ENCODE results near the gene WDR62. TPM values are rescaled to one million over a fixed set of nuclear protein-coding genes. Genes with fewer than 3 reads are reported as not detected.
"Not testable (repeated sequence)": the region's sequence is repeated elsewhere in the genome, so short reads cannot be mapped to it uniquely, and the experiment has no call there.

Gene WDR62
- total RNA-seq, 1 donor from 2014 or later, result 28.3 TPM

GRCh38 chr19:36120092-36120983 lies 65.6 kb downstream of the WDR62 start:
- intact Hi-C loops (cut with DNase I), result no loop called here
- ATAC-seq (ENCODE audit: poor library complexity) (no peak), DNase-seq (no peak)

DNA sequence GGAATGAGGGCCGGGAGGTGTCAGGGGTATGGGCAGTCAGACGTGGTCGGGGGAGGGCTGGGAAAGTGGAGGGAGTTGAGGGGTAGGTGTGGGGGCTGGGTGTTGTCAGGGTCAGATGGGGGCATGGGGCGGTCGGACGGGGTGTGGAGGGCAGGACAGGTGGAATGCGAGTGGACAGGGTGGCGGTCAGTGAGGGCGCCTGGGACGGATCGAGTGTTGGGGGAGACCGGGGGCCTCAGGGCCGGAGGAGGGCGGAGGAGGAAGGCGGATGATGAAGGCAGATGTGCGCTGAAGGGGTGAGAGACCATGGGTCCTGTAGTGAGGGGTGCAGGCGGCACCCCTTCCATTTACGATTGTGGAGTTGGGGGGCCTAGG lies 66.3 kb downstream of the WDR62 start:
- DNase-seq (no peak), ATAC-seq (ENCODE audit: poor library complexity) (no peak)
- intact Hi-C loops (cut with DNase I), result no loop called here

DNA sequence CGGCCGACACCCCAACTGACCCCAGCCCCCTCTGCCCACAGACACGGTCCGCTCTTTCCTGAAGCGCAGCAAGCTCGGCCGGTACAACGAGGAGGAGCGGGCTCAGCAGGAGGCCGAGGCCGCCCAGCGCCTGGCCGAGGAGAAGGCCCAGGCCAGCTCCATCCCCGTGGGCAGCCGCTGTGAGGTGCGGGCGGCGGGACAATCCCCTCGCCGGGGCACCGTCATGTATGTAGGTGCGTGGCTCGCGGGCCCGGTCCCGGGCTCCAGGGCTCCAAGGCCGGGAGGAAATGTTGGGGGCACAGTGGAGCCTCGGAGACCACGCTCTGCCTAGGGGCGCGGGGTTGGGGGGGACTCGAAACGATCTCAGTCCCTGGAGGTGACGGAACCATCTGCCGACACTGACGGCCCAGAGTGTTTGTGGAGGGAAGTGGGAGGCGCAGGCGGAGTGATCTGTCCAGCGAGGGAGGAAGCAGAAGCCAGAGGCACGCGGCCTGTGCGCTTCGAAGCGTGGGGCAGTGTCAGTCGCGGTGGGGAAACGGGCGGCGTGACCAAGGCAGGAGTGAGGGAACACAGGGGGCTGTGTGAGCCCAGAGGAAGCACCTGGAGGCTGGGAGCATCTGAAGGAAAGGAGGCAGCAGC lies 66.9 kb downstream of the WDR62 start:
- DNase-seq (no peak), ATAC-seq (ENCODE audit: poor library complexity) (no peak)
- intact Hi-C loops (cut with DNase I), result no loop called here

DNA sequence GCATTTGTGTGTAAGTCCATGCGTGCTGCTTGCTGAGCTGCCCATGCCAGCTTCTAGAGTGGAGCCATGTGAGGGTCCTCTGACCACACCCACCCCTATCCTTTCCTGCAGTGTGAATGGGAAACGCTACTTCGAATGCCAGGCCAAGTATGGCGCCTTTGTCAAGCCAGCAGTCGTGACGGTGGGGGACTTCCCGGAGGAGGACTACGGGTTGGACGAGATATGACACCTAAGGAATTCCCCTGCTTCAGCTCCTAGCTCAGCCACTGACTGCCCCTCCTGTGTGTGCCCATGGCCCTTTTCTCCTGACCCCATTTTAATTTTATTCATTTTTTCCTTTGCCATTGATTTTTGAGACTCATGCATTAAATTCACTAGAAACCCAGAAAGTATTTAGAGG lies 70.9 kb downstream of the WDR62 start:
- DNase-seq (no peak), ATAC-seq (ENCODE audit: poor library complexity) (no peak)
- intact Hi-C loops (cut with DNase I), result no loop called here

DNA sequence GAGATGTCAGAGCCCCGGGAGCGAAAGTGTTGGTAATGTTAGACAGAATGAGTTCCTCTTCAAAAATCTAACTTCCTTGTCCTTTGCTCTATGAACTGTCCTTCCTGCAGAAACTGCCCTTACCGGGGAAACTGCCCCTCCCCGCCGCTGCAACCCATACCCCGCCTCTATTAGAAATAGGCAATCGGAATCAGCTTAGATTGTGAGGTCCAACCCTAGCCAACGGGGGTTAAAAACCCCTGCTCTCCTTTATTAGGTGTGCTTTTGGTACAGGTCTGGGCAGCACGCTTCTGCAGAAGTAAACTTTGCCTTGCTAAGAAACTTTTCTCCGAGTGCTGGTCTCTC lies 73.7 kb downstream of the WDR62 start:
- ATAC-seq (ENCODE audit: poor library complexity) (peak; percentile 27), DNase-seq (peak; percentile 72)
- intact Hi-C loops (cut with DNase I), result no loop called here

- ATAC-seq (ENCODE audit: poor library complexity); intact Hi-C loops (cut with DNase I): not testable (repeated sequence)
- DNase-seq, result peak; percentile 68
Observed at GRCh38 chr19:36131221-36131620, 76.5 kb downstream of the WDR62 start.

DNA sequence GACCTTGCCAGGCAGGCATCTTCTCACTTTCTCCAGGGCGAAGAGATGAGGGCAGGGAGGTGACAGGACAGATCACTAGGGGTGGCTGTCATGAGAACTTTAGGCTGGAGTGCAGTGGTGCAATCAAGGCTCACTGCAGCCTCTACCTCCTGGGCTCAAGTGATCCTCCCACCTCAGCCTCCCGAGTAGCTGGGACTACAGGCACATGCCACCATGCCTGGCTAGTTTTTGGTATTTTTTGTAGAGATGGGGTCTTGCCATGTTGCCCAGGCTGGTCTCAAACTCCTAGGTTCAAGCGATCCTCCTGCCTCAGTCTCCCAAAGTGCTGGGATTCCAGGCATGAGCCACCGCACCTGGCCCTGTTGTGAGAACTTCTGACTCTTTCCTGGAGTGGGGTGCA lies 80.2 kb downstream of the WDR62 start:
- intact Hi-C loops (cut with DNase I); DNase-seq; ATAC-seq (ENCODE audit: poor library complexity): not testable (repeated sequence)

GRCh38 chr19:36136964-36137686 lies 82.4 kb downstream of the WDR62 start:
- ATAC-seq (ENCODE audit: poor library complexity), result peak; percentile 6
- peak; percentile 66 for DNase-seq
- intact Hi-C loops (cut with DNase I), result no loop called here

GRCh38 chr19:36139120-36139472 lies 84.4 kb downstream of the WDR62 start:
- intact Hi-C loops (cut with DNase I), result no loop called here
- ATAC-seq (ENCODE audit: poor library complexity) (no peak), DNase-seq (no peak)

GRCh38 chr19:36139473-36140303 lies 85.0 kb downstream of the WDR62 start, which contains the start of gene CAPNS1:
Gene CAPNS1, plus strand, starts transcription at chr19:36140066. Its CDS starts 946 bp downstream, at chr19:36141012.
- peak; percentile 99 for DNase-seq
- intact Hi-C loops (cut with DNase I), result no loop called here
- ATAC-seq (ENCODE audit: poor library complexity), result peak; percentile 92

DNA sequence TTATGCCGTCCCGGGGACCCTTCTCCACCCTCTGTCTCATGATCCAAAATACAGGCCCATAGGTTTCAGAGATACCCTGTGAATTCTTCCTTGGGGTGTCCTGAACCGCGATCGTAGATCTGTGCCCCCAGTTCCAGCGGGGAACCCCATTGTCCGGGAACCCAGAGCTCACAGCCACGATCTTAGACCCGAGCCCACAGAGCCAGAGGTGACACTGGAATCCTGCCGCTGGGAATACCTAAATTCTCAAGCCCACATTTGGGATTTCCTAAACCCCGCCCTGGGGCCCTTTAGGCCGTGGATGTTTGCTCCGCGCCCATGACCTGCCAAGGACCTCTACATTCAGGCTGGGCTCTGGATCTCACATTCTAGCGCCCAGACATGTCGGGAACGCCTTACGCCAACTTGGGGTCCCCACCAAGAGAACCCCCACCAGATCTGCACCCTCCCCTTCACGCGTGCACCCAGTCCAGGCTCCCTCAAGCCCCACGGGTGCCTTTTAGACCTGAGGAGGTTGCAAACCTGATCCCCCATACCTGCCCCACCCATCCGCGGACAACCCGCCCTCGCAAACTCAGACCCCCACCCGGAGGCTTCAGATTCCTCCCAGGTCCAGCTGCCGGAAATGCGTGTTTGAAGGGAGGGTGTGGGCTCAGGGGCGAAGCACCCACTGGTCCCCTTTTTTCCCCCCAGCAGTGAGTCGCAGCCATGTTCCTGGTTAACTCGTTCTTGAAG lies 85.8 kb downstream of the WDR62 start:
- DNase-seq, result peak; percentile 62
- ATAC-seq (ENCODE audit: poor library complexity), result peak; percentile 40
- intact Hi-C loops (cut with DNase I), result no loop called here

- peak; percentile 92 for DNase-seq
- intact Hi-C loops (cut with DNase I), result no loop called here
- ATAC-seq (ENCODE audit: poor library complexity), result peak; percentile 79
Observed at GRCh38 chr19:36141039-36141927, 86.6 kb downstream of the WDR62 start.

- no peak for ATAC-seq (ENCODE audit: poor library complexity)
Observed at GRCh38 chr19:36142046-36142445, 87.3 kb downstream of the WDR62 start.

DNA sequence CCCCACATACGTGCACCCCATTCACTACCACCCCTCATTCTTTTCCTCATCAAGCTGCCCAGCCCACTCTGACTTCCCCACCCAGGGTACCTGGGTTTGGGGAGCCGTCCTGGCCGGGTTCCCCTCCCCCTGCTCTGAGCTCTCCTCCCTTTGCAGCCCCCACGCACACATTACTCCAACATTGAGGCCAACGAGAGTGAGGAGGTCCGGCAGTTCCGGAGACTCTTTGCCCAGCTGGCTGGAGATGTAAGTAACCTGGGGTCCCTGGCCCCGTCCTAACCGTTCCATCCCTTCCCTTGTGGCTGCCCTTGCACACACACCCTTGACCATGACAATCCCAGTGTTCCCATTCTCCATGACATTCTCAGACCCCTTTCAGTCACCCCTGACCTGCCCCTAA lies 87.8 kb downstream of the WDR62 start:
- ATAC-seq (ENCODE audit: poor library complexity) (no peak), DNase-seq (no peak)
- intact Hi-C loops (cut with DNase I), result no loop called here

More at GRCh38 chr19:36142046-36142445, 87.3 kb downstream of the WDR62 start:
- intact Hi-C loops (cut with DNase I), result no loop called here
- no peak for DNase-seq

DNA sequence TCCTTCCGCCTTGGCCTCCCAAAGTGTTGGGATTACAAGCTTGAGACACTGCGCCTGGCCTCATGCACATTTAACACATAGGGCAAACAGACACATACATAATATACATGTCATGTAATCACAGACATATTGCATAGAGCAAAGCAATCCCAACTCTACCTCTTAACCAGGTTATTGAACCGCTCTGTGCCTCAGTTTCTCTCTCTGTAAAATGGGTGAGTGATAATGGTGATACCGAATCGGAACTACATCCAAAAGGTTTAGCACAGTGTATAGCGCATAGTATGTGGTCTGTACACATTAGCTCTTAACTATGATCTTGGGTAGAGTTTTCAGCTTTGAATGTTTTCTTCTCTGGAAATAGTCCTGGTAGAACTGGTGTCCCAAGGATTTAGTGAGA lies 89.9 kb downstream of the WDR62 start:
- intact Hi-C loops (cut with DNase I), result no loop called here
- DNase-seq, result no peak
- no peak for ATAC-seq (ENCODE audit: poor library complexity)

DNA sequence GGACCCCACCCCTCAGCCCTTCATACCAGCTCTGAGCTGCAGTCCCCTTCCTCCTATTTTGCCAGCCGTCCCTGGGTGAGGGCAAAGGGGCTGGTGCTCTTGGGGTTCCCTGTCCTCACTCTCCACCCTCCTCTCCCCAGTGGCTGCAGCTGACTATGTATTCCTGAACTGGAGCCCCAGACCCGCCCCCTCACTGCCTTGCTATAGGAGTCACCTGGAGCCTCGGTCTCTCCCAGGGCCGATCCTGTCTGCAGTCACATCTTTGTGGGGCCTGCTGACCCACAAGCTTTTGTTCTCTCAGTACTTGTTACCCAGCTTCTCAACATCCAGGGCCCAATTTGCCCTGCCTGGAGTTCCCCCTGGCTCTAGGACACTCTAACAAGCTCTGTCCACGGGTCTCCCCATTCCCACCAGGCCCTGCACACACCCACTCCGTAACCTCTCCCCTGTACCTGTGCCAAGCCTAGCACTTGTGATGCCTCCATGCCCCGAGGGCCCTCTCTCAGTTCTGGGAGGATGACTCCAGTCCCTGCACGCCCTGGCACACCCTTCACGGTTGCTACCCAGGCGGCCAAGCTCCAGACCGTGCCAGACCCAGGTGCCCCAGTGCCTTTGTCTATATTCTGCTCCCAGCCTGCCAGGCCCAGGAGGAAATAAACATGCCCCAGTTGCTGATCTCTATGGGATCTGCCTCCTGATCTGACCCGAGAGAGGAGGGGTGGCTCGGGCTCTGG lies 95.1 kb downstream of the WDR62 start:
- ATAC-seq (ENCODE audit: poor library complexity) (peak; percentile 2), DNase-seq (peak; percentile 50)

More for the DNA sequence above, 95.1 kb downstream of the WDR62 start:
- intact Hi-C loops (cut with DNase I), result no loop called here
